Kidney capillary endothelial cell (primary cell): ENCODE results near the gene NINL.

Experiments
- DNase-seq: peaks from one replicate; pipeline ENCODE4 v3.0.0-alpha.2; 2018; ENCODE audit warnings: low spot score

NINL gene

DNA sequence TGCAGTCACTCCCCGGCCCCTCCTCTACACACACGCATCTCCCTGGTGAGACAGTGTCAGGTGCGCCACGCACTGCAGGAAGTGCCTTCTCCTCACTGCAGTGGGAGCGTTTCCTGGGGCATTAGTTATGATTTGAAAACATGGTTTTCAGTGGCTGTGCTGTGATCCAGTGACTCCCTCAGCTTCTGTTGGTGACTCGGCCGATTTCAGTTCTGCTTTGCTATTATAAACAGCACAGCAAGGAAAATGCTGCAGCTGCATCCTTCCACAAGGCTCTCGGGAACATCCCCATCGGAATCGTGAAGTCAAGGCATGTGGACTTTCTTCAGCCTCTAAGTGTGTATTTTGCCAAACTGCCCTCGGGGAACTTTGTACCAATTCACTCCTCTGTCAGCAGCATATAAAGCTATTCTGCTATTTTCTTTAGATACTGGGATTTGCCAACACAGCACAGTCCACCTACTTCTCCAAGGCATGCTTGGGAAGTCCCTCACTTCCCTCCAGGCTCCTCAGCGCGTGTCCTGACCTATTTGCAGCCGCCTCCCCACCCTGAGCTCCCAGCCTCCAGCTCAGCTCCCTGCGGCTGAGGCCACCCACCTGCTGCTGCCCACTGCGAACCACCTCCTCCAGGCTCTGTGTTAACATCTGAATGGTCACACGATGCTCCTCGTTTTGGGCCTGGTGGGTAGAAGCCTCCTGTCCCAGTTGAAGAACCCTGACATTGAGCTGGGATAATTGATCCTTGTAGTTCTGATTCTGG, 123.4 kb downstream of the NINL start:
- DNase-seq, result no peak

- no peak for DNase-seq
Measured at GRCh38 chr20:25461281-25461650, 124.1 kb downstream of the NINL start.

GRCh38 chr20:25460566-25461280, 124.6 kb downstream of the NINL start:
- DNase-seq, result no peak

DNA sequence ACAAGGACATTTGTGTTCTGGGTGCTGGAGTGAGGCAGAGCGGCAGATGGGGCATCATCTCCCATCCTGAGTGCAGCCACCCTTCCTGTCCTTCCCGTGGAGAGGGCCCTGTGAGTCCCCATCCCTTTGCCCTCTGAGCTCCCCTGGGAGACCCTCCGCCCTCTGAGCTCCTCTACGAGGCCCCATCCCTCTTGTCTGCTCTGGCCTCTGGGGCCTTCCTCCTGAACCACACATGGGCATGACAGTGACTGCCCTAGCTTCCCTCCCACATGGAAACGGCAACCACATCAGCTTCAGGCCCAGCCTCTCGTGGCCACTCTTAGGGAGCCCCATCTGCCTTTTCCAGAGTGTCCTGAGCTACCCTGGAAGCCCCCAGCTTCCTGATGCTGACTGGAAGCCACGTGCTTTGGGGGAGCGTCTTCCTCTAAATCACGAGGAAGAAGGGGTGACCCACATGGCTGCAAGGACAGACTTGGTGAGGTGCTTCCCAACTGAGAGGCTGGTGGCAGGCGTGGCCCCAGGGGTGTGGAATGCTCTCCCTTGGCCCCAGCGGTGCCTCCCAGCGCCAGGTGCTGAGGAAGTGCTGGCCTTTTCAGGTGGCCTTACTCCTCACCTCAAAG, 125.3 kb downstream of the NINL start:
- no peak for DNase-seq

- DNase-seq, result no peak
Measured at GRCh38 chr20:25459111-25459830, 126.1 kb downstream of the NINL start.

- no peak for DNase-seq
Measured at GRCh38 chr20:25457886-25458680, 127.2 kb downstream of the NINL start.

DNA sequence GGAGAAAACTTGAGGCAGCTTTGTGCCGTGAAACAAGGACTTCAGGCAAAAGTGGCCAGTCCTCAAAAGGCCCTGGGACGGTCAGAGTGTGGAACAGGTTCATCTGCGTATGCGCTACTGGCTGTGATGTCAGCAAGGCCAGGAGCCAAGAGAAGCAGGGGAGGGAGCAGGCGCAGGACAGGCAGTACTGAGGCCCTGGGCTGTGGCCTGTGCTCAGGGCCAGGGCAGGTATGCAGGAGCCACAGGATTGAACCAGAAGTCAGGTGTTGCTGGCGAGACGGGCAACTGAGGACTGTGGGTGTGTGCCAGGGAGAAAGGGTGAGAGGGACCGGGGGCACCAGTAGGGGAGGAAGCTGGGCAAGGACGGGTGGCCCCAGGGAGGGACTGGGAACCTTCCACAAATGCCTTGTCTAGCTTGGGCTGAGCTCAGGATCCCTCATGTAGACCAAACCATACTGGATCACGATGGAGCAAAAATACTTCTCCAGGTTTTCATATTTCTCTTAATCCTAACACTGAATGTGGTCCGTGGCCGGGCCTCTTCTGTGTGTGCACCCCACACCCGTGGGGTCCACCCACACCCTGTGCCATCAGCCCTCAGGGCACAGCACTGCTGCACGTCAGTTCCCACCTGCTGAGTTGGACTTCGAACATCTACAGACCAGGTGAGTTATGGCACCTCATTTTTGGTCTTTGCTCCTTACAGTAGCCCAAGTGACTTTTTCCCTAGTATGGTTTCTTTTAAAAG, 131.0 kb downstream of the NINL start:
- no peak for DNase-seq

GRCh38 chr20:25453035-25453810, 132.1 kb downstream of the NINL start:
- DNase-seq, result peak; percentile 15

GRCh38 chr20:25452333-25452732, 133.0 kb downstream of the NINL start:
- no peak for DNase-seq

GRCh38 chr20:25447671-25448070, 137.7 kb downstream of the NINL start:
- no peak for DNase-seq

DNA sequence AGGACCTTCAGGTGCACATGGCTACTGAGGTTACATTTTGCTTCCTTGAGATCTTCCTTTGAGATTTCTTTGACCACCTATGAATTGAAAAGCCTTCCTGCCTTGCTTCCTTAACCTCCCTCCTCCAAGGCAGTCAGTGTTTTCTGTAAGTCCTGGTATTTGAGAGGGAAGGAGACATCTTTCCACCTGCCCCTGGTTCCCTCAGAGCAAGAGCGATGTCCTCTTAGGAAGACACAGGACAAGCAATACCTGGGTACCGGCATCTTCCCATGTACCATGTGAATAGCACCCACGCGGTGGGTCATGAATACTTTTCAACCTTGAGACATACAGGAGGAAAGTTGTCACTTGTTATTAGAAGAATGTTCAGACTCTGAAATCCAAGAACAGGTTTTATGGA, 140.8 kb downstream of the NINL start:
- no peak for DNase-seq

GRCh38 chr20:25439328-25439727, 146.0 kb downstream of the NINL start:
- no peak for DNase-seq

DNA sequence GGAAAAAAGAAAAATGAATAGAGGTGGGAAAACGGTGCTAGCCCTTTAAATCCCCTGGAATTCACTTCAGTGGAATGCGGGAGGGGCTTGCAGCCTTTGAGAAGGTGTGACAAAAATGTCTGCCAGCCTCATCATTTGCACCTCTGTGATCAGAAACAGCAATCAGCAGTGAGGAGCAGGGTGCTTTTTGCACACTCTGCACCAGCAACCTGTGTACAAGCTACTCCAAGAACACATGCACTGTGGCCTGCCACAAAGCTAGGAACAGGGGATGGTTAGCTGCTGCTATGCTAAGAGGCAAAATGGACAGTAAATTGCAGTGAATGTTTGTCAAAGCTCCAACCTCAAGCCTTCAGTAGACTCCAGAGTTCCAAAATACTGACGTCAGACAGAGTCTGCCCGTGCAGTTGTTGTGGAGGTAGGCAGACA, 148.2 kb downstream of the NINL start:
- no peak for DNase-seq

DNA sequence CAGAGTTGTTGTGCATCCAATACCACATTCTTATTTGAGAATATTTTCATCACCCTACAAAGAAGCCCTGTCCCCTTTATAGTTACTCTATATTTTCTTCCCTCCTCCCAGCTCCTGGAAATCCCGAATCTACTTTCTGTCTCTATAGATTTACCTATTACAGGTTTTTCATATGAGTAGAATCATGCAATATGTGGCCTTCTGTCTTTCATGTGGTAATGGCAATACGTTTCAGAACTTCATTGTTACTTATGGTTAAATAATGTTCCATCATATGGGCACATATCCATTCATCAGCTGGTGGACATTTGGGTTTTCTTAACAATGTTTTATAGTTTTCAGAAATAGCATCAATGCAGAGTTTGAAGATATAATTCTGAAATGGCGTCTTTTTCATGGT, 160.8 kb downstream of the NINL start:
- DNase-seq, result no peak

DNA sequence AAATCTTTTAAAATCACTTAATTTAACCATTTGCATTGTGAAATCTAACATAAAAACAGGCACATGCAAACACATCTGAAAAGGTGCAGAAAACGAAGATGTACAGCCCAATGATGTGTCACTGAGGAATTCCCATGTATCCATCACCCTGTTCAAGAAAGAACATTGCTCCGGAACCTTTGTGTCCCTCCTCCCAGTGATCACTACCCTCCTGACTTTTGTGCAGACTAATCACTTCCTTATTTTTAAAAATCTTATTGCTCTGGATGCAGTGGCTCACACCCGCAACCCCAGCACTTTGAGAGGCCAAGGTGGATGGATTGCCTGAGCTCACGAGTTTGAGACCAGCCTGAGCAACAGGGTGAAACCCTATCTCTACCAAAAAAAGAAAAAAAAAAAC, 163.3 kb downstream of the NINL start:
- DNase-seq, result no peak

- no peak for DNase-seq
Measured at GRCh38 chr20:25421102-25421501, 164.2 kb downstream of the NINL start.

- no peak for DNase-seq
Measured at GRCh38 chr20:25418776-25419175, 166.6 kb downstream of the NINL start.

- DNase-seq, result no peak
Measured at GRCh38 chr20:25408890-25409289, 176.4 kb downstream of the NINL start.

DNA sequence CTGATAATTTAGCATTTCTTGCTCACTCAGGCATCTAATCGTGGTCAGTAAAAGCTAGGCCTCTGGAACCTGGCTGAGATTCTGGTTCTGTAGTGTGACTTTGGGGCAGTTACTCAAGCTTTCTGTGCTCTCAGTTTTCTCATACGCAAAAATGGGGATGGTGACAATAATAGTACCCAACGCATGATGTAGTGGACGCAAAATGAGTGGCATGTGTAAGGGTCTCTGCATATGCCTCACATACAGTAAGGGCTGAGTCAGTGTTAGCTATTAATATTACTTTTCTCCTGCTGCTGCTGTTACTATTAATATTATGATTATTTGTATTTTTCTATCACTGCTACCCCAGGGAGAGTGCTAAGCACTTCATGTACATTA, 177.2 kb downstream of the NINL start:
- DNase-seq, result no peak
